Activated naive CD8-positive, alpha-beta T cell treated with anti-CD3 and anti-CD28 coated beads, Interleukin-2, amount 50 U/mL, for 24 hours (primary cell): ENCODE data around the gene TENT4A.

Source experiments
- ATAC-seq: fragments of 150-1000 bp; cut with Tn5 transposase; one replicate; pipeline ENCODE4 v1.10.0; 2021
- DNase-seq: peaks from one replicate; pipeline ENCODE4 v3.0.0; 2021
- H3K27ac Mint-ChIP-seq: one replicate; pipeline ENCODE4 v1.8.0; 2021; ENCODE audit warnings: mild to moderate bottlenecking, mixed read lengths
- H3K27me3 Mint-ChIP-seq: one replicate; pipeline ENCODE4 v1.8.0; 2021; ENCODE audit warnings: mixed read lengths
- H3K36me3 Mint-ChIP-seq: one replicate; pipeline ENCODE4 v1.8.0; 2021; ENCODE audit warnings: low read depth, mixed read lengths
- H3K4me1 Mint-ChIP-seq: one replicate; pipeline ENCODE4 v1.8.0; 2021; ENCODE audit warnings: mixed read lengths
- H3K4me3 Mint-ChIP-seq: one replicate; pipeline ENCODE4 v1.8.0; 2021; ENCODE audit warnings: mild to moderate bottlenecking, moderate library complexity, mixed read lengths
- H3K9me3 Mint-ChIP-seq: one replicate; pipeline ENCODE4 v1.8.0; 2021; ENCODE audit warnings: mixed read lengths

Gene TENT4A

DNA sequence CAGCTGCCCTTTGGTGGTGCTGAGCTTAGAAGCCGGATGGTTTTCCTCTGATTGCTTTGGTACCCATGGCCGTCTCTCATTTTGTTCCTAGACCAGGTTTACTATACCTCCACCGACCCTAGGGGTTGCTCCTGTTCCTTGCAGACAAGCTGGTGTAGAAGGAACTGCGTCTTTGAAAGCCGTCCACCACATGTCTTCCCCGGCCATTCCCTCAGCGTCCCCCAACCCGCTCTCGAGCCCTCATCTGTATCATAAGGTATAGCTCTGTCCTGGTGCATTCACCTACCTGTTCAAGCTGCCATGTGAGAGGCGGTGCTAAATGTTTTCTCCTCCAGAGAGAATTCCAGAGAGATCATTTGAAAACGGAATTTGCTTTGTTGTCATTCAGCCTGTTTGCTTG is 39.5 kb downstream of the TENT4A start:
- no peak overlapping the region for H3K4me3 Mint-ChIP-seq
- no peak overlapping the region for H3K27ac Mint-ChIP-seq
- peaks cover 3% of the 10 kb centered on the region for H3K4me1 Mint-ChIP-seq
- no peak for DNase-seq
- ATAC-seq, result no peak
- no peaks in the 10 kb centered on the region for H3K27me3 Mint-ChIP-seq
- H3K9me3 Mint-ChIP-seq, result no peaks in the 10 kb centered on the region
- H3K36me3 Mint-ChIP-seq, result peaks cover 68% of the 10 kb centered on the region

GRCh38 chr5:6753851-6754250 is 40.6 kb downstream of the TENT4A start:
- H3K4me1 Mint-ChIP-seq, result peaks cover 3% of the 10 kb centered on the region
- ATAC-seq (no peak), DNase-seq (no peak)
- H3K27me3 Mint-ChIP-seq, result no peaks in the 10 kb centered on the region
- H3K36me3 Mint-ChIP-seq, result peaks cover 64% of the 10 kb centered on the region
- no peak overlapping the region for H3K27ac Mint-ChIP-seq
- no peaks in the 10 kb centered on the region for H3K9me3 Mint-ChIP-seq
- no peak overlapping the region for H3K4me3 Mint-ChIP-seq

DNA sequence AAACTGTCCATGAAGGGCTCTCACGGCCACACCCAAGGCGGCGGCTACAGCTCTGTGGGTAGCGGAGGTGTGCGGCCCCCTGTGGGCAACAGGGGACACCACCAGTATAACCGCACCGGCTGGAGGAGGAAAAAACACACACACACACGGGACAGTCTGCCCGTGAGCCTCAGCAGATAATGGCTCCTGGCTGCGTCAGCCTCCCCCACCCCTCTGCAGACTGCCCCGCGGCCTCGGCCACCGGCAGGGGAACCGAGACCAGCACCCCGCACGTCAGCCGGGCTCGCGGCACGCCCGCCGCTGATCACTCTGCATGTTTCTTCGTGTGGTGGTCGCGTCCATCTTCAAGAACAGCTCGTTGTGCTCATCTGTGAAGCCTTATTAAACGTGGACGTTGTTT is 41.5 kb downstream of the TENT4A start:
- H3K4me1 Mint-ChIP-seq, result peaks cover 3% of the 10 kb centered on the region
- no peak for ATAC-seq
- H3K4me3 Mint-ChIP-seq, result no peak overlapping the region
- H3K36me3 Mint-ChIP-seq, result peaks cover 57% of the 10 kb centered on the region
- no peak overlapping the region for H3K27ac Mint-ChIP-seq
- no peak for DNase-seq
- no peaks in the 10 kb centered on the region for H3K27me3 Mint-ChIP-seq
- H3K9me3 Mint-ChIP-seq, result no peaks in the 10 kb centered on the region

GRCh38 chr5:6755519-6755918 is 42.3 kb downstream of the TENT4A start:
- no peaks in the 10 kb centered on the region for H3K4me1 Mint-ChIP-seq
- no peak overlapping the region for H3K27ac Mint-ChIP-seq
- DNase-seq, result no peak
- peaks cover 52% of the 10 kb centered on the region for H3K36me3 Mint-ChIP-seq
- ATAC-seq, result no peak
- H3K27me3 Mint-ChIP-seq, result no peaks in the 10 kb centered on the region
- no peaks in the 10 kb centered on the region for H3K9me3 Mint-ChIP-seq
- no peak overlapping the region for H3K4me3 Mint-ChIP-seq

GRCh38 chr5:6755941-6756340 is 42.7 kb downstream of the TENT4A start:
- H3K36me3 Mint-ChIP-seq, result peaks cover 49% of the 10 kb centered on the region
- H3K4me1 Mint-ChIP-seq, result no peaks in the 10 kb centered on the region
- no peaks in the 10 kb centered on the region for H3K27me3 Mint-ChIP-seq
- ATAC-seq (no peak), DNase-seq (no peak)
- H3K9me3 Mint-ChIP-seq, result no peaks in the 10 kb centered on the region
- no peak overlapping the region for H3K27ac Mint-ChIP-seq
- H3K4me3 Mint-ChIP-seq, result no peak overlapping the region

DNA sequence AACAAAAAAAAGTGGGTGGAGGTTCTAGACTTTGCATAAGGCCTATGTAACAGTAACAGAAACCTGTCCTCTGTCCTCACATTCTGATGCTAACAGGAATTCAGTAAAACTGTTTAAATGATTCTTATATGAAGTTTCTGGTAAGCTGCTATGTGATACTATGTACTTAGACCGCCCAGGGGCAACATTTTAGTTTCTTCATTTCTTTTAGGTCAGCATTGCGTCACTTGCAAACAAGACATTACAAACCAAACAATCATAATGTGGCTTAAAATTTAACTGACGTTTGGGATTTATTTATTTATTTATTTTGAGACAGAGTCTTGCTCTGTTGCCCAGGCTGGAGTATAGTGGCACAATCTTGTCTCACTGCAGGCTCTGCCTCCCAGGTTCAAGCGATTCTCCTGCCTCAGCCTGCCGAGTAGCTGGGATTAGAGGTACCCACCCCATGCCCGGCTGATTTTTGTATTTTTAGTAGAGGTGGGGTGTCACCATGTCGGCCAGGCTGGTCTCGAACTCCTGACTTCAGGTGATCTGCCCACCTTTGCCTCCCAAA is 44.3 kb downstream of the TENT4A start:
- no peaks in the 10 kb centered on the region for H3K9me3 Mint-ChIP-seq
- no peaks in the 10 kb centered on the region for H3K27me3 Mint-ChIP-seq
- H3K27ac Mint-ChIP-seq, result no peak overlapping the region
- DNase-seq (no peak), ATAC-seq (no peak)
- peaks cover 36% of the 10 kb centered on the region for H3K36me3 Mint-ChIP-seq
- H3K4me3 Mint-ChIP-seq, result no peak overlapping the region
- no peaks in the 10 kb centered on the region for H3K4me1 Mint-ChIP-seq

DNA sequence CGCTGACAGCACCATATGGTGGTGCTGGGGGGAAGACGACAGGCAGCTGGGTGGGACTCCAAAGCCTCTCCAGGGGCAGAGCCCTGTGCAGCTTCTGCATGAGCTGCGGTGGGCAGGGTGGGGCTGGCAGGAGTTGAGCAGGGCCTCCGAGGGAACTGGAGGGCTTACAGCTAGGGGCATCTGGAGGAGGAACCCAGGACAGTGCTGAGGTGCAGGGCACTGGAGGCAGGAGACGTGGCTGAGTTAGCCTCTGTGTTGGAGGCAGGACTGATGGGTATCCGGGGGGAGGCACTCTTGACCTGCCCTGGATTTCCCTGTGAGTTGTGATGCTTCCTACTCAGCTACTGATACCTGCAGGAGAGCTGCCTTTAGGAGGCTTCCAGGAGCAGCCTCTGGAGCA is 45.0 kb downstream of the TENT4A start:
- Mint-ChIP-seq H3K4me1 (no peaks in the 10 kb centered on the region), H3K36me3 (peaks cover 30% of the 10 kb centered on the region), H3K4me3 (no peak overlapping the region), H3K9me3 (no peaks in the 10 kb centered on the region), H3K27me3 (no peaks in the 10 kb centered on the region), H3K27ac (no peak overlapping the region)
- no peak for ATAC-seq
- no peak for DNase-seq

DNA sequence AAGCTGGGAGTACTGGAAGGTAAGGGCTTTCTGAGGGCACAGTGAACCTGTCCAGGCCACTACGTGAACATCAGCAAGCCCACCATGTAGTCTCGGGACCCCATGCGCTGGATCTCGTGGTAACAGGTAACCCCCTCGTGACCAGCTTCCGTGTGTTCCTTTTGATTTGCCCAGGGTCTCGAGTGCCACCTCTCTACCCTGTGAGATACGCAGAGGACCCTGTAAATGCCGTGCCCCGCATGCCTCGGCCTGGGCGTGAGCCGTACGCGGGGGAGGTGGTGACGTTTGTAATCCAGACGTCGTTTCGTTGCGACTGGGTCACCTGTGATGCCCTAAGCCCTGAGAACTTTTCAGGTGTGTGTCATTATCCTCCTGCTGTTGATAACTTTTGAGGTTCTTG is 45.5 kb downstream of the TENT4A start:
- DNase-seq, result no peak
- H3K9me3 Mint-ChIP-seq, result no peaks in the 10 kb centered on the region
- H3K4me3 Mint-ChIP-seq, result no peak overlapping the region
- H3K27me3 Mint-ChIP-seq, result no peaks in the 10 kb centered on the region
- no peaks in the 10 kb centered on the region for H3K4me1 Mint-ChIP-seq
- peaks cover 26% of the 10 kb centered on the region for H3K36me3 Mint-ChIP-seq
- H3K27ac Mint-ChIP-seq, result no peak overlapping the region
- ATAC-seq, result no peak

- peaks cover 24% of the 10 kb centered on the region for H3K36me3 Mint-ChIP-seq
- H3K9me3 Mint-ChIP-seq, result no peaks in the 10 kb centered on the region
- no peak for ATAC-seq
- H3K27me3 Mint-ChIP-seq, result no peaks in the 10 kb centered on the region
- H3K4me3 Mint-ChIP-seq, result no peak overlapping the region
- H3K27ac Mint-ChIP-seq, result no peak overlapping the region
- no peak for DNase-seq
- no peaks in the 10 kb centered on the region for H3K4me1 Mint-ChIP-seq
Observed at GRCh38 chr5:6759401-6759800, 46.2 kb downstream of the TENT4A start.

DNA sequence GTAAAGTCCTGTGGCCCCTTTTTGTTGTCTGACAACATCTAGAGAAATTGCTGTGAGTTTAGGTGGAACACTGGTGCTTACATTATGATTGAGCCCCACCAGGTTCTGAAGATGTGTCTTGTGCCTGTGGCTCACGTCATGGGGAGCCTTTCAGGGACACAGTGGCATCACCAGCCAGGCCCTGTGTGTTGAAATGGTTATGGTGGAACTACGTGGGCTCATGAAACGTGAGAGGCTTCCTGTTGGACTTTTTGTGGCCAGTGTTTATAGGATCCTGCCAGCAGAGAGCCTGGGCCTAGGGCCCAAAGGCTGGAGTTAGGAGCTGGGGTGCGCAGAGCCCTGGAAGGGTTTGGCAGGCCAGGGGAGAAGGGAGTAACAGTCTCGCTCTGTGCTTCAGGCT is 46.8 kb downstream of the TENT4A start:
- ATAC-seq (no peak), DNase-seq (no peak)
- Mint-ChIP-seq H3K4me3 (no peak overlapping the region), H3K27me3 (no peaks in the 10 kb centered on the region), H3K4me1 (no peaks in the 10 kb centered on the region), H3K27ac (no peak overlapping the region), H3K9me3 (no peaks in the 10 kb centered on the region), H3K36me3 (peaks cover 21% of the 10 kb centered on the region)

- peaks cover under 1% of the 10 kb centered on the region for H3K4me1 Mint-ChIP-seq
- H3K9me3 Mint-ChIP-seq, result no peaks in the 10 kb centered on the region
- DNase-seq, result no peak
- no peaks in the 10 kb centered on the region for H3K27me3 Mint-ChIP-seq
- no peak overlapping the region for H3K4me3 Mint-ChIP-seq
- no peak overlapping the region for H3K27ac Mint-ChIP-seq
- ATAC-seq, result no peak
- H3K36me3 Mint-ChIP-seq, result peaks cover 15% of the 10 kb centered on the region
Observed at GRCh38 chr5:6760686-6761085, 47.5 kb downstream of the TENT4A start.

GRCh38 chr5:6761333-6761732 is 48.1 kb downstream of the TENT4A start:
- Mint-ChIP-seq H3K27me3 (no peaks in the 10 kb centered on the region), H3K4me1 (peaks cover 5% of the 10 kb centered on the region), H3K27ac (no peak overlapping the region), H3K4me3 (no peak overlapping the region), H3K9me3 (no peaks in the 10 kb centered on the region), H3K36me3 (peaks cover 9% of the 10 kb centered on the region)
- ATAC-seq, result no peak
- DNase-seq, result no peak

DNA sequence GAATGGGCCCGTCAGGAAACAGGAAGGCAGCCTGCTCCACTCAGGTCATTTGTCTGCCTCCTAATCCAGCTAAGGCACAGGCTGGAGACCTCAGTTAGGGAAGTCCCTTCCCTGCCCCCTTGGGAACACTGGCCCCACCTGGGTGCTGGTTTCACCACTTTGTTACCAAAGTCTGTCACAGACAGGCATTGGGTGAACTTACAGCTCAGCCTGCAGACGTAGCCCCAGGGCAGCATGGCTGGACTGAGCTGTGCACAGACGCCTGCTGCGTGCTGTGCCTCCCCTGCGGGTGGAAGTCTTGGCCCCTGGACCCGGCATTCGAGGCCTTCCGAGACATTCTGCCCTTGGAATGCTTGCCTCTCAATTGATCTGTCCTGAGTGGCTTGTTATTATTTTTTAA is 48.9 kb downstream of the TENT4A start:
- Mint-ChIP-seq H3K27me3 (no peaks in the 10 kb centered on the region), H3K9me3 (no peaks in the 10 kb centered on the region), H3K4me1 (peaks cover 7% of the 10 kb centered on the region), H3K27ac (no peak overlapping the region), H3K36me3 (peaks cover 3% of the 10 kb centered on the region), H3K4me3 (no peak overlapping the region)
- ATAC-seq (no peak), DNase-seq (no peak)

DNA sequence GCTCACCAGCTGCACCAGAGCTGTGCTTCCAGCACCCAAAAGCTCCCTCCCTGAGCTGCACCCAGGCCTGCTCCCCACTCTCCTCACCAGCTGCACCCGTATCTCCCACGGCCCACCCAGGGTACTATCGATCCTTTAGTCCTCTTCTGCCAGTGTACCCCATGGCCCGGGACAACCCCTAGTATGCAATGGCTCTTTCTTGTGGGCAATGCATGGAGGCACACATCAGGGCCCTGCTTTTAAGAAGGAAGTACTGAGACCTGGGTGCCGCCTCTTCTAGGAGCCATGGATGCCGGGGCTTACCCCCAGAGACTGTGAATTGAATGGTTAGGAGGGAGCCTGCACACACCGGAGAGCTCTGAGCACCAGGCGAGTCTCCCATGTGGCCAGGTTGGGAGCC is 49.5 kb downstream of the TENT4A start:
- no peaks in the 10 kb centered on the region for H3K27me3 Mint-ChIP-seq
- ATAC-seq (no peak), DNase-seq (no peak)
- no peaks in the 10 kb centered on the region for H3K9me3 Mint-ChIP-seq
- peaks cover 7% of the 10 kb centered on the region for H3K4me1 Mint-ChIP-seq
- H3K27ac Mint-ChIP-seq, result no peak overlapping the region
- no peak overlapping the region for H3K4me3 Mint-ChIP-seq
- H3K36me3 Mint-ChIP-seq, result peaks cover 3% of the 10 kb centered on the region

- ATAC-seq (no peak), DNase-seq (no peak)
- Mint-ChIP-seq H3K27ac (no peak overlapping the region), H3K9me3 (no peaks in the 10 kb centered on the region), H3K4me1 (peaks cover 7% of the 10 kb centered on the region), H3K36me3 (peaks cover under 1% of the 10 kb centered on the region), H3K4me3 (no peak overlapping the region), H3K27me3 (no peaks in the 10 kb centered on the region)
Observed at GRCh38 chr5:6763191-6763590, 50.0 kb downstream of the TENT4A start.
